22Rv1 (cell line): ENCODE measurements around the gene IL17B.

Source experiments
- ZFX ChIP-seq: fragments of 450-650 bp; IDR thresholded peaks from 2 replicates; pipeline ENCODE4 v1.6.1; 2017; ENCODE audit warnings: antibody characterized with exemption, borderline replicate concordance
- TF ChIP-seq, protein P1 (sequence below): fragments of 450-650 bp; IDR thresholded peaks from 2 replicates; pipeline ENCODE4 v1.5.1; 2017; ENCODE audit warnings: mild to moderate bottlenecking

DNA sequence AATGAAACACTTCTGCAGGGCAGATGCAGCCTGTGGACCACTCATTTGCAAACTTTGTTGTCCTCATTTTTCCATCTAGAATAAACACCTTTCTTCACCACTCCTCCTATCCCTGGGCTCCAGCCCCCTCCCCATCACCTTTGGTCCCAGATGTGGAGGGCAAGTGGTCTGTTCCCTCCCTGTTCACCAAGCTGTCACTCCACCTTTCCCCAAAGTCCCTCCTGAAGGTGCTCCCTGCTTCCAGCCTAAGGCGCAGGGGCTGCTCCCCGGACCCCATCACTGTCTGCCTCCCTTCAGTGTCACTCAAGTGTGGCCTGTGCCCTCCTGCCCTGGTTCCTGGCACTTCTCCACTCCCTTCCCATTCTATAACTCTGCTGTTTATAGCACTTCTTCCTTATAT lies 14.4 kb downstream of the IL17B start:
- TF ChIP-seq, protein P1, sequence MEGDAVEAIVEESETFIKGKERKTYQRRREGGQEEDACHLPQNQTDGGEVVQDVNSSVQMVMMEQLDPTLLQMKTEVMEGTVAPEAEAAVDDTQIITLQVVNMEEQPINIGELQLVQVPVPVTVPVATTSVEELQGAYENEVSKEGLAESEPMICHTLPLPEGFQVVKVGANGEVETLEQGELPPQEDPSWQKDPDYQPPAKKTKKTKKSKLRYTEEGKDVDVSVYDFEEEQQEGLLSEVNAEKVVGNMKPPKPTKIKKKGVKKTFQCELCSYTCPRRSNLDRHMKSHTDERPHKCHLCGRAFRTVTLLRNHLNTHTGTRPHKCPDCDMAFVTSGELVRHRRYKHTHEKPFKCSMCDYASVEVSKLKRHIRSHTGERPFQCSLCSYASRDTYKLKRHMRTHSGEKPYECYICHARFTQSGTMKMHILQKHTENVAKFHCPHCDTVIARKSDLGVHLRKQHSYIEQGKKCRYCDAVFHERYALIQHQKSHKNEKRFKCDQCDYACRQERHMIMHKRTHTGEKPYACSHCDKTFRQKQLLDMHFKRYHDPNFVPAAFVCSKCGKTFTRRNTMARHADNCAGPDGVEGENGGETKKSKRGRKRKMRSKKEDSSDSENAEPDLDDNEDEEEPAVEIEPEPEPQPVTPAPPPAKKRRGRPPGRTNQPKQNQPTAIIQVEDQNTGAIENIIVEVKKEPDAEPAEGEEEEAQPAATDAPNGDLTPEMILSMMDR: no peak
- no peak for TF ChIP-seq ZFX
